ENCODE results near the gene EXOC1.
"Not testable (repeated sequence)": the region's sequence is repeated elsewhere in the genome, so short reads cannot be mapped to it uniquely, and the experiment has no call there.

EXOC1 gene

GRCh38 chr4:55906323-55906722 is 52.9 kb downstream of the EXOC1 start:
- DNase-seq (ENCODE audit: low read depth): no peak

DNA sequence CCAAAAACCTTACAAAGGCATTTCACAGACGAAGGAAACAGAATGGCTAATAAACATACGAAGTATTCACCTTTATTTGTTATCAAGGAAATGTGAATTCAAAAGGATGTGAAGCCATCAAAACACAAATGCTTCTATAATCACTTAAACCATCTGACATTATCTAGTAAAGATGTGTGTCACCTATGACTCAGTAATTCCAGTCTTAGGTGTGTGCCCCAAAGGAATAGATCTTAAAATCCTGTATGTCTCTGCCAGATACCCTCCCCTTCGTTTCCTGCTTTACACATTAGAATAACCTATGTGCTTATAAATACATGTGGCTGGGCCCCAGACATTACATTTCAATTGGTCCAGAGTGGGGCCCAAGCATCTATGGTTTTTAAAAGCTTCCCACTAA is 53.5 kb downstream of the EXOC1 start:
- DNase-seq (ENCODE audit: low read depth): peak; percentile 63

DNA sequence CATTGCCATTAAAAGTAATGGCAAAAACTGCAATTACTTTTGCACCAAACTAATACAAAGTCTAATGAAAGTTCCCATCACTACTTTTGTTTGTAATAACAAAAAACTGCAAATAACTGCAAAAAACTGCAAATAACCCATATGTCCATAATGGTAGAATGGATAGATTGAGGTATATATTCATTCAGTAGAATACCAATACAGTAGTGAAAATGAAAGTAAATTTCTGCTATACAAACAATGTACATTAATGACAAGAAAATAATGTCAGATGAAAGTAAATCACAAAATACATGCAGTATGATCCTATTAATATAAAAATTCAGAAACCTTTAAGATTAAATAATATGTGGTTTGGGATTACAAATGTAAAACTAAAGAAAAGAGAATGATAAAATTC is 54.0 kb downstream of the EXOC1 start:
- DNase-seq (ENCODE audit: low read depth): no peak

DNA sequence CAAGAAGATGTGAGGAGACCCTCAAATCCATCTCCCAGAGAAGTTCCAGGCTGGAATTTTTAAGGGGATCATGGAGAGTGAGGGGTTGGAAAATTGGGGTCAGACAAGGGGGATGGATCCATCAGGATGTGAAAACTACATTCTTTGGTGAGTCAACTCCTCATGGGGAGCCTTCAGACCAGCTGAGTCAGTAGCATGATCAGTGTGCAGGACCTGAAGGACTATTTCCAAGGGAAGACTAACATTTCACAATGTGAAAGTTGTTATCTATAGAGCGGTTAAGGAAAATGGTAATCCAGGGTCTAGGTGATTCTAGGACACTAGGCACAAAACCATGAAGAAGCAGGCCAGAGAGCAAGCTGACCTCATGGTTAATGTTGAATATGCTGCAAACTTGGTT is 56.7 kb downstream of the EXOC1 start:
- peak; percentile 67 for DNase-seq (ENCODE audit: low read depth)

DNA sequence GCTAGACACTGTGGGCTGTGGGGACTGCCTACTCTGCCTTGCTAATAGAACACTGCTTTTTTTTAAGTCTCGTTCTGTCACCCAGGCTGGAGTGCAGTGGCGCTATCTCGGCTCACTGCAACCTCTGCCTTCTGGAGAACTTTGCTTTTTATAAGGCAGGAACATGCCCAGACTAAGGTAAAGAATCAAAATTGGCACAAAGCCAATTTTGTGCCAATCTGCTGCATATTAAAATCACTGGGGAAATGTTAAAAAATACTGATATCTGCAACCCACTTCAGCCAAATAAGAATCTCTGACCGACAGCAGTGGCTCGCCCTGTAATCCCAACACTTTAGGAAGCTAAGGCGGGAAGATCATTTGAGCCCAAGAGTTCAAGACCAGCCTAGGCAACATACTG is 58.8 kb downstream of the EXOC1 start:
- no peak for DNase-seq (ENCODE audit: low read depth)

GRCh38 chr4:55920571-55920970 is 67.1 kb downstream of the EXOC1 start:
- no peak for DNase-seq (ENCODE audit: low read depth)

DNA sequence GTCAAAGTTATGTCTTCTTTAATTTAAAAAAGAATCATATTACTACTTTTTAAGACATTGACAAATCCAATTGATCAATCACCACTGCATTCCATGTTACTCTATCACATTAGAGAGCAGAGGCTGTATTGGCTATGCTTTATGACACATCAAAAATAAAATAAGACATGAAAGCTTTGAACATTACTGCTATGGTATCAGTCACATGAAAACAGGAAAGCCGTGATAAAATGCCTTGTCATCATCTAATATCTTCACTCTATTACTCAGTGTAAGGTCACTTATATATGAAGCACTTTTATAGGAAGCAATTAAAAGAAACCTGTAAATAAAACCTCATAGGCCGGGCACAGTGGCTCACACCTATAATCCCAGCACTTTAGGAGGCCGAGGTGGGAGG is 67.6 kb downstream of the EXOC1 start:
- peak; percentile 46 for DNase-seq (ENCODE audit: low read depth)

GRCh38 chr4:55925241-55925640 is 71.8 kb downstream of the EXOC1 start:
- peak; percentile 15 for DNase-seq (ENCODE audit: low read depth)

DNA sequence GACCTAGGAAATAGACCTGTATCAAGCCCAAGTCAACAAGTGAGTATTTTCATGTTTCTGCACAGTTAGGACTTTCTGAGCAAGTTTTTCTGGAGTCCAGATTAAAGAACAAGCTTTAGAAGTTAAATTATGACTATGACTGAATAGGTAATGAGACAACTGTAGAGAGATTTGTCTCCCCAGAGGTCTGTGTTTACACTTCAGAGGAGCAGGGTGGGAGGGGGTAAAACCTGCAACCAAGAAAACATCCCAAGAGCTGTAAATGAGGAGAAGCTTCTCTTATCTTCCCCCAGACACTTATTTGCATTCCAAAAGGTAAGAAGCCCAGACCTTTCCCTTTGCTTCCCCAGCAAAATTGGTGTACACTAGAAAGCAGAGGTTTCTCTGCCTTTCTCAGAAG is 73.2 kb downstream of the EXOC1 start:
- no peak for DNase-seq (ENCODE audit: low read depth)

- DNase-seq (ENCODE audit: low read depth): no peak
These were observed 74.5 kb downstream of the EXOC1 start for GRCh38 chr4:55927803-55928437.

DNA sequence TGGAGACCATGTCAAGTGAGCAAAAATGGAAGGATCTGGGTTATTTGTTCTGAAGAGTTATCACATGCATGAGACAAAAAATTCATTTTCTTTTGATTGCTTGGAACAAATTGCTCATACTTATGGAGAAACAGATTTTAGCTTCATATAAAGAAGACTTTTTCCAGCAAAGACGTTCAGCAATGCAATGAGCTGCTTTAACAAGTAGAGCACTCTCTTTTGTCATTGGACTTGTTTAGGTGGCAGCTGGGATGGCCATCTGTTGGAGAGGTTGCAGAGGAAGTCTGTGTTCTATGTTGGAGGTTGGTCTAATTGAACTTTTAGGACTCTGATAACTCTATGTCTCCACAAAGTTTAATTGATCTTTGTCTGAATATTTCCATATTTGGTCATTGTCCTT is 75.4 kb downstream of the EXOC1 start:
- no peak for DNase-seq (ENCODE audit: low read depth)

- DNase-seq (ENCODE audit: low read depth): no peak
These were observed 77.6 kb downstream of the EXOC1 start for GRCh38 chr4:55931043-55931442.

GRCh38 chr4:55931833-55932232 is 78.4 kb downstream of the EXOC1 start:
- peak; percentile 41 for DNase-seq (ENCODE audit: low read depth)

DNA sequence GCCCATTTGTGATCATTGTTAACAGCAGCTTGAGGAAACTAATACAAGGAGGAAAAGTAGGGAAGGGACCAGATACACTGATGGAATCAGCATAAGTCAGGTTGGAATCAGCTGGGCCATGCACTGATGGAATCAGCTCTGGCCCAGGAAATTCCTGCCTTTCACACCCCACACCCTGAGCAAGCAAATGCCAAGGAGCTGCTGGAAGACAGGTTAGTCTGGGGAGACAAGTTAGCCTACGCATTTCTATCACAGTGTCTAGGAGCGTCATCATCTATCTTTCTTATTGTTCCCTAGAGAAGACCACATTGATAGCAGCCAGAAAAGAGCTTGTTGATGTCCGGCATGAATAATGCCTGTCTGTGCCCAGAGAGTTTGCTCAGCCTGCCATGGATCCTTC is 79.1 kb downstream of the EXOC1 start:
- no peak for DNase-seq (ENCODE audit: low read depth)

GRCh38 chr4:55933611-55934010 is 80.2 kb downstream of the EXOC1 start:
- no peak for DNase-seq (ENCODE audit: low read depth)

DNA sequence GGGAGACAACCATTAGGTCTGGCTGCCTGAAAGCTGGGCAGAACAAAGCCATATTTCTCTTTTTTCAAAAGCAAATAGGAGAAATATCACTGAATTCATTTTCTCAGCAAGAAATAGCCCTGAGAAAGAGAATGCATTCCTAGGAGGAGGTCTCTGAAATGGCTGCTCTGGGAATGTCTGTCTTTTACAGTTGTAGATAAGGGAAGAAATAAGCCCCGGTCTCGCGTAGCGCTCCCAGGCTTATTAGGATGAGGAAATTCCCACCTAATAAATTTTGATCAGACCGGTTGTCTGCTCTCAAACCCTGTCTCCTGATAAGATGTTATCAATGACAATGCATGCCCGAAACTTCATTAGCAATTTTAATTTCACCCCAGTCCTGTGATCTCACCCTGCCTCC is 82.5 kb downstream of the EXOC1 start:
- not testable (repeated sequence) for DNase-seq (ENCODE audit: low read depth)

GRCh38 chr4:55938481-55938880 is 85.0 kb downstream of the EXOC1 start:
- DNase-seq (ENCODE audit: low read depth): no peak

DNA sequence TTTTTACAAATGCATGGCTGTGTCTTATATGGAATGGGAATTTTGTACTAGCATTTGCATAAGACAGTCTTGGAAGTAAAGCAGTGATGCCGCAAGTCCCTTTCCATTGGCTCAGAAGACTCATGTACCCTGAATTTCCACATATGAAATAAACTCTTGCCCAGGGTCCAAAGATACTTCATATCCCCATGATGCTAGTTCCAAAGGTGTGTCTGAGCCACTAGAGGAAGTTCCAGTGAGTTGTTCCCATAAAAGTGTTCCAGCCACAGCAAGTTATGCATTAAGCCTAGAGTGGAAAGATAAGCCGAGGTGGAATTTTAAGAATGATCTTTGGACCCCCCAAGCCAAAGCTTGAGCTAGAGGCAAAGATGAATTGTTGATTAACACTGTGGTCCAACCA is 86.0 kb downstream of the EXOC1 start:
- DNase-seq (ENCODE audit: low read depth): no peak

- no peak for DNase-seq (ENCODE audit: low read depth)
These were observed 88.5 kb downstream of the EXOC1 start for GRCh38 chr4:55941881-55942396.

- peak; percentile 19 for DNase-seq (ENCODE audit: low read depth)
These were observed 93.9 kb downstream of the EXOC1 start for GRCh38 chr4:55947254-55947882.

- DNase-seq (ENCODE audit: low read depth): peak; percentile 95
These were observed 94.7 kb downstream of the EXOC1 start for GRCh38 chr4:55947912-55948725.

DNA sequence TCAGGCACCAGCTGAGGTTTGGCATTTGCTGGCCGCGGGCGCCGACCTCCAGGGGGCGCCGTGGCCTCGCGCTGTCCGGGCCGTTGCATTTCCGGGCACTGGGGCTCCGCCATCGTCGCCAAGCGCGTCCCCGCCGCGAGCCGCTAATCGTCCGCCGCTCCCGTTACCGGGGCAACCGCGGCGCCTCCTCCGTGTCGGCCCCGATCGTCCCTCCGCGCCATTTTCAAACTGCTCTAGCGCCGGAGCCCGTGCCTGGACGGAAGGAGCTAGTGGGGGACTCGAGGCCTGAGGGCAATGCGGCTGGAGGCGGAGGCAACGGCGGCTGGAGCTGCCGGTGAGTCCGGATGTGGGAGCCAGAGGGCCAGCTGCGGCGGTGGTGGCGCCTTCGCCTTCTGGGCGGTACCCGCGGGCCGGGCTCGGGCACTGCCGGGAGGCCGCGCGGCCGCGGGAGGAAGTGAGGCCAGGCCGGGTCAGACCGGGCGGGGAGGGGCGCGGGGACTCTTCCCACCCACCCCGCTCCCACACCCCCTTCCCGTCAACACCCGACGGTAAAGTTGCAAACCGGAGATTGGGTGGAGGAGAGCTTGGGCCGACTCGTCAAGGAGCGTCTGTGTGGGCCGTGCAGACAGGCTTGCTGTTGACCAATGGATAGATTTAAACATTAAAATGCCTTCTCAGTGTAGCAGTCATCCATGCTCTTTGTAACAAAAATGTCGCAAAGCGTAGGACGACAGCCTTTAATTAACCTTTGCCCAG is 95.5 kb downstream of the EXOC1 start, which contains the start of gene CEP135:
TSS of gene CEP135 (plus strand) at position 220 of the 756 bp plus-strand sequence. CDS start 3,186 bp downstream, outside the sequence.
- DNase-seq (ENCODE audit: low read depth): peak; percentile 87
